ENCODE results near the gene KCNQ1. TPM values are rescaled to one million over a fixed set of nuclear protein-coding genes. Genes with fewer than 3 reads are reported as not detected.

KCNQ1 gene
- polyA plus RNA-seq, 1 of the 3 experiments (the other 2 are of a cell fraction) = 0.05 TPM

- H4K20me1 ChIP-seq (ENCODE audit: insufficient read depth) = no peaks in the 10 kb centered on the region
- no peaks in the 10 kb centered on the region for H3K9me2 ChIP-seq
- TF ChIP-seq RCOR1 (IDR thresholded peaks at IDR 0.05; ENCODE audit: low read length) (no peak), GABPA (IDR thresholded peaks at IDR 0.05; ENCODE audit: low read depth) (no peak), CHD2 (IDR thresholded peaks at IDR 0.05; ENCODE audit: low read length, partially characterized antibody) (no peak), GATA2 (CRISPR knock-in tag; IDR thresholded peaks at IDR 0.05) (no peak), RFX5 (IDR thresholded peaks at IDR 0.05; ENCODE audit: low read length) (no peak), MXI1 (IDR thresholded peaks at IDR 0.05; ENCODE audit: low read depth, low read length) (no peak), USF1 (IDR thresholded peaks at IDR 0.05; ENCODE audit: borderline replicate concordance, low read depth) (no peak)
- H3K9me3 ChIP-seq = no peaks in the 10 kb centered on the region
- ChIA-PET CTCF (no interaction called here), POLR2A (no interaction called here)
- 63% methylated on average over 6 of the region's 7 CpGs for WGBS (ENCODE audit: low lambda C conversion rate)
- H3K4me2 ChIP-seq = no peak overlapping the region
- no peak overlapping the region for H3K9ac ChIP-seq
- H3K4me1 ChIP-seq (ENCODE audit: control insufficient read depth in 1 of 2, insufficient read depth in 2 of 2, low read depth in 1 of 2, low read length in 1 of 2) = no peaks in the 10 kb centered on the region
- no peaks in the 10 kb centered on the region for H3F3A ChIP-seq (replicated peaks; ENCODE audit: insufficient read depth)
- H3K27me3 ChIP-seq (ENCODE audit: insufficient read depth) = no peaks in the 10 kb centered on the region
- no peak for DNase-seq
- no peak overlapping the region for H3K27ac ChIP-seq (ENCODE audit: low read depth in 2 of 2, low read length in 1 of 2)
- H3K79me2 ChIP-seq (ENCODE audit: insufficient read depth) = no peaks in the 10 kb centered on the region
- H3K36me3 ChIP-seq (replicated peaks in 1 of 2; ENCODE audit: control insufficient read depth in 1 of 2, insufficient read depth in 2 of 2, low read length in 1 of 2) = no peaks in the 10 kb centered on the region
- no peak overlapping the region for H2AFZ ChIP-seq (ENCODE audit: low read depth)
- no peak overlapping the region for H3K4me3 ChIP-seq (ENCODE audit: low read depth in 2 of 2, low read length in 1 of 2)
These were observed 104.3 kb downstream of the KCNQ1 start for GRCh38 chr11:2549080-2549479.

- CTCF ChIA-PET = no interaction called here
These were observed 104.7 kb downstream of the KCNQ1 start for GRCh38 chr11:2549491-2549875.

More at GRCh38 chr11:2549491-2549875, 104.7 kb downstream of the KCNQ1 start:
- Histone ChIP-seq H3K36me3 (replicated peaks in 1 of 2; ENCODE audit: control insufficient read depth in 1 of 2, insufficient read depth in 2 of 2, low read length in 1 of 2) (no peaks in the 10 kb centered on the region), H3K27me3 (ENCODE audit: insufficient read depth) (no peaks in the 10 kb centered on the region), H3K9me3 (no peaks in the 10 kb centered on the region), H3K79me2 (ENCODE audit: insufficient read depth) (no peaks in the 10 kb centered on the region), H3K4me2 (no peak overlapping the region), H3K27ac (ENCODE audit: low read depth in 2 of 2, low read length in 1 of 2) (no peak overlapping the region), H4K20me1 (ENCODE audit: insufficient read depth) (no peaks in the 10 kb centered on the region), H2AFZ (ENCODE audit: low read depth) (no peak overlapping the region), H3K4me1 (ENCODE audit: control insufficient read depth in 1 of 2, insufficient read depth in 2 of 2, low read depth in 1 of 2, low read length in 1 of 2) (no peaks in the 10 kb centered on the region), H3K4me3 (ENCODE audit: low read depth in 2 of 2, low read length in 1 of 2) (no peak overlapping the region), H3K9me2 (no peaks in the 10 kb centered on the region), H3K9ac (no peak overlapping the region), H3F3A (replicated peaks; ENCODE audit: insufficient read depth) (no peaks in the 10 kb centered on the region)
- POLR2A ChIA-PET = no interaction called here
- 63% methylated on average over 9 of the region's 13 CpGs for WGBS (ENCODE audit: low lambda C conversion rate)
- TF ChIP-seq RCOR1 (IDR thresholded peaks at IDR 0.05; ENCODE audit: low read length) = no peak
- no peak for TF ChIP-seq REST (IDR thresholded peaks at IDR 0.05; ENCODE audit: low read depth, low read length)
- TF ChIP-seq SIN3A (IDR thresholded peaks at IDR 0.05; ENCODE audit: borderline replicate concordance, low read depth, low read length) = no peak
- no peak for TF ChIP-seq YY1 (IDR thresholded peaks at IDR 0.05; ENCODE audit: low read depth)
- no peak for TF ChIP-seq FOXM1 (IDR thresholded peaks at IDR 0.05; ENCODE audit: low read depth)
- no peak for TF ChIP-seq USF2 (IDR thresholded peaks at IDR 0.05; ENCODE audit: borderline replicate concordance, low read depth, low read length)
- TF ChIP-seq CHD2 (IDR thresholded peaks at IDR 0.05; ENCODE audit: low read length, partially characterized antibody) = no peak
- TF ChIP-seq ELF1 (IDR thresholded peaks at IDR 0.05) = no peak
- no peak for TF ChIP-seq NRF1 (IDR thresholded peaks at IDR 0.05; ENCODE audit: low read depth, low read length)
- no peak for TF ChIP-seq TCF12 (IDR thresholded peaks at IDR 0.05)
- no peak for TF ChIP-seq GATA2 (CRISPR knock-in tag; IDR thresholded peaks at IDR 0.05)
- no peak for TF ChIP-seq IRF3 (IDR thresholded peaks at IDR 0.05; ENCODE audit: low read depth, low read length)
- TF ChIP-seq EZH2phosphoT487 (IDR thresholded peaks at IDR 0.05; ENCODE audit: borderline replicate concordance, low read depth) = no peak
- no peak for TF ChIP-seq TEAD4 (IDR thresholded peaks at IDR 0.05; ENCODE audit: borderline replicate concordance, insufficient read depth)
- TF ChIP-seq JUND (IDR thresholded peaks at IDR 0.05) = no peak
- no peak for TF ChIP-seq GABPA (IDR thresholded peaks at IDR 0.05; ENCODE audit: low read depth)
- TF ChIP-seq MAX (IDR thresholded peaks at IDR 0.05; ENCODE audit: low read depth) = no peak
- no peak for DNase-seq

Data from SK-N-SH (cell line).